GM23338 (cell line): ENCODE measurements around the gene ADGRG6. TPM values are rescaled to one million over a fixed set of nuclear protein-coding genes. Genes with fewer than 3 reads are reported as not detected.

Source experiments
- ATAC-seq: fragments of 200-7000 bp; cut with Tn5 transposase; 3 replicates; pipeline ENCODE4 v1.9.1; 2020
- DNase-seq: peaks from one replicate; pipeline ENCODE4 v3.0.0-alpha.2; 2015; ENCODE audit warnings: low spot score
- H2AFZ ChIP-seq: fragments of 200-600 bp; sonication (generic); 2 replicates; pipeline ENCODE4 v1.8.0; 2016; ENCODE audit warnings: antibody characterized with exemption, mild to moderate bottlenecking, moderate library complexity
- H3F3A ChIP-seq: fragments of 200-600 bp; sonication (generic); replicated peaks from 2 replicates; pipeline ENCODE4 v1.8.0; 2017; ENCODE audit warnings: antibody characterized with exemption, mixed run types, low read depth
- H3K27ac ChIP-seq: fragments of 200-600 bp; sonication (generic); 2 replicates; pipeline ENCODE4 v1.6.1; 2016; ENCODE audit warnings: low read depth
- H3K27me3 ChIP-seq: fragments of 200-600 bp; sonication (generic); 2 replicates; pipeline ENCODE4 v1.8.0; 2016; ENCODE audit warnings: mild to moderate bottlenecking, mixed run types, moderate library complexity; ENCODE audit not compliant: insufficient read depth
- H3K36me3 ChIP-seq: fragments of 200-600 bp; sonication (generic); 2 replicates; pipeline ENCODE4 v1.8.0; 2016; ENCODE audit warnings: mild to moderate bottlenecking; ENCODE audit not compliant: insufficient read depth
- H3K4me1 ChIP-seq: fragments of 200-600 bp; sonication (generic); 2 replicates; pipeline ENCODE4 v1.8.0; 2016; ENCODE audit warnings: mild to moderate bottlenecking, moderate library complexity; ENCODE audit not compliant: insufficient read depth
- H3K4me2 ChIP-seq: fragments of 200-600 bp; sonication (generic); 2 replicates; pipeline ENCODE4 v1.7.1; 2017; ENCODE audit warnings: mixed run types
- H3K4me3 ChIP-seq: fragments of 200-600 bp; sonication (generic); 2 replicates; pipeline ENCODE4 v1.6.1; 2016; ENCODE audit warnings: mixed run types
- H3K79me2 ChIP-seq: fragments of 200-600 bp; sonication (generic); replicated peaks from 2 replicates; pipeline ENCODE4 v1.8.0; 2017; ENCODE audit warnings: mild to moderate bottlenecking; ENCODE audit not compliant: insufficient read depth
- H3K9me2 ChIP-seq: fragments of 200-600 bp; sonication (generic); 2 replicates; pipeline ENCODE4 v1.8.0; 2017; ENCODE audit not compliant: insufficient read depth
- H4K20me1 ChIP-seq: fragments of 200-600 bp; sonication (generic); replicated peaks from 2 replicates; pipeline ENCODE4 v1.8.0; 2017; ENCODE audit warnings: mild to moderate bottlenecking; ENCODE audit not compliant: insufficient read depth
- H3K27ac Mint-ChIP-seq: 2 replicates; pipeline ENCODE4 v1.8.0; 2020; ENCODE audit warnings: inconsistent platforms, mild to moderate bottlenecking, moderate library complexity, mixed read lengths
- H3K27me3 Mint-ChIP-seq: 3 replicates; pipeline ENCODE4 v1.8.0; 2022; ENCODE audit warnings: low read depth, mild to moderate bottlenecking, moderate library complexity, mixed read lengths, inconsistent platforms; ENCODE audit not compliant: insufficient read depth, poor library complexity
- H3K36me3 Mint-ChIP-seq: 3 replicates; pipeline ENCODE4 v1.8.0; 2021; ENCODE audit warnings: low read depth, mild to moderate bottlenecking, inconsistent platforms, moderate library complexity, mixed read lengths
- H3K4me1 Mint-ChIP-seq: 3 replicates; pipeline ENCODE4 v1.8.0; 2020; ENCODE audit warnings: mild to moderate bottlenecking, inconsistent platforms, mixed read lengths
- H3K4me3 Mint-ChIP-seq: 3 replicates; pipeline ENCODE4 v1.8.0; 2021; ENCODE audit warnings: moderate library complexity, mild to moderate bottlenecking, inconsistent platforms, mixed read lengths
- H3K9me3 Mint-ChIP-seq: 3 replicates; pipeline ENCODE4 v1.8.0; 2020; ENCODE audit warnings: moderate library complexity, mild to moderate bottlenecking, inconsistent platforms, mixed read lengths
- CREB1 ChIP-seq: fragments of 250-450 bp; sonication (Bioruptor Pico); IDR thresholded peaks from 2 replicates; pipeline ENCODE4 v1.5.0; 2020; ENCODE audit warnings: low read depth, mild to moderate bottlenecking, moderate library complexity
- EZH2 ChIP-seq: fragments of 200-600 bp; sonication (generic); IDR thresholded peaks from one replicate; pipeline ENCODE4 v1.8.0; 2017; ENCODE audit warnings: antibody characterized with exemption, mild to moderate bottlenecking, low read depth; ENCODE audit not compliant: unreplicated experiment
- EZH2phosphoT487 ChIP-seq: fragments of 200-600 bp; sonication (generic); IDR thresholded peaks from one replicate; pipeline ENCODE4 v1.8.1; 2018; ENCODE audit warnings: antibody characterized with exemption; ENCODE audit not compliant: unreplicated experiment
- POLR2AphosphoS5 ChIP-seq: IDR thresholded peaks from 2 replicates; pipeline ENCODE4 v1.6.1; 2016; ENCODE audit warnings: antibody characterized with exemption, low read depth
- STAT1 ChIP-seq: IDR thresholded peaks from one replicate; pipeline ENCODE4 v1.6.1; 2016; ENCODE audit warnings: antibody characterized with exemption; ENCODE audit not compliant: unreplicated experiment
- ZNF114 ChIP-seq: fragments of 250-450 bp; sonication (Bioruptor Pico); IDR thresholded peaks from 2 replicates; pipeline ENCODE4 v1.5.0; 2020; ENCODE audit warnings: mild to moderate bottlenecking, moderate library complexity
- polyA plus RNA-seq: library from polyadenylated mRNA; unstranded; fragments of >200 nt; fragmentation: Nextera tagmentation; extraction: Ambion mirVana; gene quantifications from 2 replicates; pipeline ENCODE4 v1.2.1, GENCODE V29; 2016
- total RNA-seq: library from RNA; depleted of rRNA; stranded (reverse); fragments of >200 nt; shearing (Covaris generic); gene quantifications from 2 replicates; pipeline ENCODE4 v1.2.3, GENCODE V29; 2014
- TF ChIP-seq, protein P1 (sequence below): IDR thresholded peaks from 2 replicates; pipeline ENCODE4 v1.6.1; 2016; ENCODE audit warnings: antibody characterized with exemption
- TF ChIP-seq, protein P2 (sequence below), 2 experiments: fragments of 200-600 bp in 1 of 2; sonication (generic) in 1 of 2; conservative IDR thresholded peaks; 2 replicates each; pipeline versions ENCODE4 v1.5.1 to v1.6.1; 2016 to 2017; ENCODE audit warnings: antibody characterized with exemption in 2 of 2, low read depth in 2 of 2, mild to moderate bottlenecking in 2 of 2, moderate library complexity in 1 of 2
- TF ChIP-seq, protein P3 (sequence below): IDR thresholded peaks from one replicate; pipeline ENCODE4 v1.6.1; 2018; ENCODE audit warnings: antibody characterized with exemption; ENCODE audit not compliant: unreplicated experiment

The ADGRG6 gene
- total and polyA plus RNA-seq, 2 experiments from 2014 or later: 1.3 to 7.7 TPM

DNA sequence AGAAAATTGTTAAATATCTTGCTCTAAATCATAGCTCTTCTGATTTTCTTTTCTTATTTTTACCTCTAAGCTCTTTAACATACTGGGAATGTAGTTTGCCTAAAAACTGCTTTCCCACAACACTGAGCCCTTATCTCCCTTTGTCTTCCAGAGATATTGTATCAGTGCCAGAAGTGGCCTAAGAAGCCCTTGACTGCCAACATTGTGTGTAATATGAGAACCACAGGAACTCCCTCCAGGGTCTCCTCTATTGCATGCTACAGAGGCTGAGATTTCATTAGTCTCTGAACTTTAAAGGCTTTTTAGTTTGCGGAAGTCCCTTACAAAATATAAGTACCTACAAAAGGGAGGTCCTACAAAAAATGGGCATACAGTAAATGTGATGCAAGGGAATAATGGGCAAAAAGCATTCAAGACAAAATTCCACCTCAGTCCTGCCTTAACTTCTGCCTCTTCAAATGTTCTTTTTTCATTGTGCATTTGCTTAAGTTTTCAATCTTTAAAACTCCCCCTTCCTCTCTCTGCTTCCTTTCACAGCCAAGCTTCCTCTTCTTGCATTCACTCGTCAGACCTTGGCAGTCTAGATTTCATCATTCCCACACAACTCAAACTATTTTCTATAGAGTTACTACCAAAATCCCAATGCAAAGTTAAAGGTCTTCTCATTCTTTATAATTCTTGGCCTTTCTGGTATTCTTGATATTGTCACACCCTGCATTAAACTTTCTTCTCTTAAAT is 76.5 kb downstream of the ADGRG6 start (continued):
- TF ChIP-seq, protein P1, sequence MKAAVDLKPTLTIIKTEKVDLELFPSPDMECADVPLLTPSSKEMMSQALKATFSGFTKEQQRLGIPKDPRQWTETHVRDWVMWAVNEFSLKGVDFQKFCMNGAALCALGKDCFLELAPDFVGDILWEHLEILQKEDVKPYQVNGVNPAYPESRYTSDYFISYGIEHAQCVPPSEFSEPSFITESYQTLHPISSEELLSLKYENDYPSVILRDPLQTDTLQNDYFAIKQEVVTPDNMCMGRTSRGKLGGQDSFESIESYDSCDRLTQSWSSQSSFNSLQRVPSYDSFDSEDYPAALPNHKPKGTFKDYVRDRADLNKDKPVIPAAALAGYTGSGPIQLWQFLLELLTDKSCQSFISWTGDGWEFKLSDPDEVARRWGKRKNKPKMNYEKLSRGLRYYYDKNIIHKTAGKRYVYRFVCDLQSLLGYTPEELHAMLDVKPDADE: no peak
- no peak for TF ChIP-seq ZNF114 (CRISPR knock-in tag)
- TF ChIP-seq CREB1 (CRISPR knock-in tag): no peak
- TF ChIP-seq, protein P2, sequence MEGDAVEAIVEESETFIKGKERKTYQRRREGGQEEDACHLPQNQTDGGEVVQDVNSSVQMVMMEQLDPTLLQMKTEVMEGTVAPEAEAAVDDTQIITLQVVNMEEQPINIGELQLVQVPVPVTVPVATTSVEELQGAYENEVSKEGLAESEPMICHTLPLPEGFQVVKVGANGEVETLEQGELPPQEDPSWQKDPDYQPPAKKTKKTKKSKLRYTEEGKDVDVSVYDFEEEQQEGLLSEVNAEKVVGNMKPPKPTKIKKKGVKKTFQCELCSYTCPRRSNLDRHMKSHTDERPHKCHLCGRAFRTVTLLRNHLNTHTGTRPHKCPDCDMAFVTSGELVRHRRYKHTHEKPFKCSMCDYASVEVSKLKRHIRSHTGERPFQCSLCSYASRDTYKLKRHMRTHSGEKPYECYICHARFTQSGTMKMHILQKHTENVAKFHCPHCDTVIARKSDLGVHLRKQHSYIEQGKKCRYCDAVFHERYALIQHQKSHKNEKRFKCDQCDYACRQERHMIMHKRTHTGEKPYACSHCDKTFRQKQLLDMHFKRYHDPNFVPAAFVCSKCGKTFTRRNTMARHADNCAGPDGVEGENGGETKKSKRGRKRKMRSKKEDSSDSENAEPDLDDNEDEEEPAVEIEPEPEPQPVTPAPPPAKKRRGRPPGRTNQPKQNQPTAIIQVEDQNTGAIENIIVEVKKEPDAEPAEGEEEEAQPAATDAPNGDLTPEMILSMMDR (conservative IDR thresholded peaks at IDR 0.05; ENCODE audit: low read depth in 2 of 2): no peak
- TF ChIP-seq, protein P3, sequence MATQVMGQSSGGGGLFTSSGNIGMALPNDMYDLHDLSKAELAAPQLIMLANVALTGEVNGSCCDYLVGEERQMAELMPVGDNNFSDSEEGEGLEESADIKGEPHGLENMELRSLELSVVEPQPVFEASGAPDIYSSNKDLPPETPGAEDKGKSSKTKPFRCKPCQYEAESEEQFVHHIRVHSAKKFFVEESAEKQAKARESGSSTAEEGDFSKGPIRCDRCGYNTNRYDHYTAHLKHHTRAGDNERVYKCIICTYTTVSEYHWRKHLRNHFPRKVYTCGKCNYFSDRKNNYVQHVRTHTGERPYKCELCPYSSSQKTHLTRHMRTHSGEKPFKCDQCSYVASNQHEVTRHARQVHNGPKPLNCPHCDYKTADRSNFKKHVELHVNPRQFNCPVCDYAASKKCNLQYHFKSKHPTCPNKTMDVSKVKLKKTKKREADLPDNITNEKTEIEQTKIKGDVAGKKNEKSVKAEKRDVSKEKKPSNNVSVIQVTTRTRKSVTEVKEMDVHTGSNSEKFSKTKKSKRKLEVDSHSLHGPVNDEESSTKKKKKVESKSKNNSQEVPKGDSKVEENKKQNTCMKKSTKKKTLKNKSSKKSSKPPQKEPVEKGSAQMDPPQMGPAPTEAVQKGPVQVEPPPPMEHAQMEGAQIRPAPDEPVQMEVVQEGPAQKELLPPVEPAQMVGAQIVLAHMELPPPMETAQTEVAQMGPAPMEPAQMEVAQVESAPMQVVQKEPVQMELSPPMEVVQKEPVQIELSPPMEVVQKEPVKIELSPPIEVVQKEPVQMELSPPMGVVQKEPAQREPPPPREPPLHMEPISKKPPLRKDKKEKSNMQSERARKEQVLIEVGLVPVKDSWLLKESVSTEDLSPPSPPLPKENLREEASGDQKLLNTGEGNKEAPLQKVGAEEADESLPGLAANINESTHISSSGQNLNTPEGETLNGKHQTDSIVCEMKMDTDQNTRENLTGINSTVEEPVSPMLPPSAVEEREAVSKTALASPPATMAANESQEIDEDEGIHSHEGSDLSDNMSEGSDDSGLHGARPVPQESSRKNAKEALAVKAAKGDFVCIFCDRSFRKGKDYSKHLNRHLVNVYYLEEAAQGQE: no peak
- TF ChIP-seq STAT1: no peak

DNA sequence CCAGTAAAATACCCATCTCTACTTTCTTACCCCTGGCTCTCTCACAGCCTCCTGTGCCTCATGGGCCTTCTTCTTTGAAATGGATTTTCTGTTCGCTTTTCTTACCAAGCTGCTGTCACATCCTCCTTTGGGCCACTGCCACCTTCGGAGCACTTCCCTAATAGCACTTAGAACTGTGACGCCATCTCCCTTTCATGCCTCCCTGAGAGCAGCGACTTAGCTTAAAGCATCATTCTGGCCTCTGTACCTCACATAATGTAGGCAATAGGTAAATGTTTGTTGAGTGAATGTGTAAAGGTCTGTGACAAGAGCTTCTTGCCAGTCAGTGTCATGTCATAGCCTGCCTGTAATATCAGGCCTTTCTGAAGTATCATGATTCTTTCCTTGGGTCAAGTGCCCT is 78.8 kb downstream of the ADGRG6 start:
- ATAC-seq: no peak
- H3K4me2 ChIP-seq: no peak overlapping the region
- H3K4me1 ChIP-seq: peaks cover 15% of the 10 kb centered on the region
- Mint-ChIP-seq H3K4me1 (peaks cover 22% of the 10 kb centered on the region), H3K36me3 (no peaks in the 10 kb centered on the region), H3K9me3 (no peaks in the 10 kb centered on the region), H3K4me3 (no peak overlapping the region), H3K27me3 (peaks cover 3% of the 10 kb centered on the region), H3K27ac (no peak overlapping the region)
- no peak for DNase-seq
- H3K27me3 ChIP-seq: no peaks in the 10 kb centered on the region
- H3F3A ChIP-seq: no peaks in the 10 kb centered on the region
- no peaks in the 10 kb centered on the region for H3K9me2 ChIP-seq
- no peak overlapping the region for H3K4me3 ChIP-seq
- H3K36me3 ChIP-seq: no peaks in the 10 kb centered on the region
- H3K27ac ChIP-seq: no peak overlapping the region
- no peaks in the 10 kb centered on the region for H4K20me1 ChIP-seq
- H3K79me2 ChIP-seq: no peaks in the 10 kb centered on the region
- no peak overlapping the region for H2AFZ ChIP-seq
- TF ChIP-seq EZH2phosphoT487 (no peak), EZH2 (no peak), STAT1 (no peak), POLR2AphosphoS5 (no peak)
- TF ChIP-seq, protein P2 (conservative IDR thresholded peaks at IDR 0.05; ENCODE audit: low read depth in 2 of 2): no peak
- TF ChIP-seq, protein P1: no peak
- TF ChIP-seq, protein P3: no peak
